Measurements from ENCODE around the gene INS.
A peak's percentile ranks its signal among the peaks of the same experiment; 100 is the strongest.
"Not testable (repeated sequence)": the region's sequence is repeated elsewhere in the genome, so short reads cannot be mapped to it uniquely, and the experiment has no call there.

The INS gene

DNA sequence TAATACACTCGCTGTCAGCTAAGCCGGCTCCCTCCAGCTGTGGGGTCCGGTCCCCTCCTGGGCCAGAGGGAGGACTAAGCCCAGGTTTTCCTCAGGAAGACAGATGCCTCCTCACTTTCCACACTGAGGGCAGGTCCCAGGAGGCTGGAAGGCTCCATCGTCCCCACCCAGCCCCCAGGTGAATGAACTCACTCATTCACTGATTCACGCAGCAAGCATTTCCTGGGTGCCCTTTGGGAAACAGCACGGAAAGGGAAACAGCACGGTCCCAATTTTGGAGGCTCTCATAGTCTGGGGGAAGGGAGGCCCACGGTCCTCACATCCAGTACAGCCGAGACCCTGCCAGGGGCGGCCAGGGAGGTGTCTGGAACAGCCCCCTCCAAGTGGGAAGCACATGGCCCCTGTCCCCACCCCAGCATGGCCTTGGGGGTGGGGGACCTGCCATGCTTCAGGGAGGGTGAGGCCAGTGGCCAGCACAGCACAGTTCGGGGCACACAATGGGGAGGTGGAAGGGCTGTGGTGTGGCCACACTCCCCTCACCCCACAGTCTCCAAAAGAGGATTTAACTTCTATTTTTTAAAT lies 19.9 kb upstream of the INS start:
- no peak for DNase-seq (ENCODE audit: low spot score)

DNA sequence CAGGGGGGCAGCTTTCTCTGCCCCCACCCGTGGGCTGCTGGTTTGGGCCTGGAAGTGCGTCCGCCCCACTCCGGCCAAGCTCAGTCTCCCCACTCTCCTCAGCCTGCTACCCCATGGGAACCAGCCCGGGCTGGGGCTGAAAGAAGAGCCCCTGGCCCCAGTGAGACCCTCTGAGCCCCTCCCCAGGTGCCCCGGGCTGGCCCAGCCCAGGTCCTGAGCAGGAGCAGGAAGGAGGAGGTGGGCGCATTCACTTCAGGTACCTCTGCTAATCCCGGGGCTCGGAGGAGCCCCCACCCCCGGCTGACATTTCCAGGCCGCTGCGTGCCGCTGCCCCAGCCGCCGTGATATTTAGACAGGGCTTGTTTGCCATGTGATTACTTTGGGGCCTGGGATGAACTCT lies 19.3 kb upstream of the INS start:
- no peak for DNase-seq (ENCODE audit: low spot score)

DNA sequence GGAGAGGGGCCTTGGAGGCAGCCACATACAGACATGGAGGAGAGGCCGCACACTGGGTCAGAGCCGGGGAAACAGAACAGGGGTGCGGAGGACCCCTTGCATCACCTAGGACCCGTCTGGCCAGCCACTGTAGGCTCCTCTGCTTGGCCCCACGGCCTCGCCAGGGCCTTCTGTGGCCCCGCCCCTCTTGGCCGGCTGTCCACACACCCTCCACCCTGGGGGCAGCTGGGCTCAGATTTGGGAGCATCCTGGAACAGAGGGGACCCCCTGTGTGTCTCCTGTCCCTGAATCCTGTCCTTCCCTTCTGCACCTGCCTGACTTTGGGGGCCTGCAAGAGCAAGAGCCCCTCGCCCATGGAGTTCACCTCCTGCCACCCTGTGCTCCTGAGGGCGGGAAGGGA lies 18.5 kb upstream of the INS start:
- DNase-seq (ENCODE audit: low spot score) = no peak

DNA sequence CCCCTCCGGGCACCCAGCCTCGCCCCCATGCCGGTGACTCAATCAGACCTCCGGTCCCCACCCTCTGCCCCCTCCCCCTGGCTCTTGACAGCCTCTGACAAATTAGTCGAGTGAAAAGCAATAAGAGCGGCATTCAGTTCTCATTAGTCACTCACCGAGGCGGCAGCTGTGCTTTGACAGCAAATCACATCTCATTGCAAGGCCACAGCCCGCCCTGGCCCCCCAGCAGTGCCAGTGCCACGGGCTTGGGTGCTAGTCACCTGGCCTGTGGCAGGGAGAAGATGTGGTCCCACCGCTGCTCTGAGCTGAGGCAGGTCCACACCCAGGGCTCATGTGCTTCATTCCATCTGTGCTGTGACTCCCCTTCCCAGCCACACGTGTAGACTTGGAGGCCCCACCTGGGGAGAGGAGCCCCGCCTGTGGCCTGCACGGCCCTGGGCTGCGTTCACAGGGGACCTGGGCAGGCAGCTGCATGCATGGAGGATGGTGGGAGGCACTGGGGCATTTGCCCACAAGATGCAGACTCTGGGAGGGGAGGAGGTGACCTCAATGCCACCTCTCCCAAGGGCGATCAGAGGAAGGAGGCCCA lies 18.0 kb upstream of the INS start:
- DNase-seq (ENCODE audit: low spot score) = no peak

DNA sequence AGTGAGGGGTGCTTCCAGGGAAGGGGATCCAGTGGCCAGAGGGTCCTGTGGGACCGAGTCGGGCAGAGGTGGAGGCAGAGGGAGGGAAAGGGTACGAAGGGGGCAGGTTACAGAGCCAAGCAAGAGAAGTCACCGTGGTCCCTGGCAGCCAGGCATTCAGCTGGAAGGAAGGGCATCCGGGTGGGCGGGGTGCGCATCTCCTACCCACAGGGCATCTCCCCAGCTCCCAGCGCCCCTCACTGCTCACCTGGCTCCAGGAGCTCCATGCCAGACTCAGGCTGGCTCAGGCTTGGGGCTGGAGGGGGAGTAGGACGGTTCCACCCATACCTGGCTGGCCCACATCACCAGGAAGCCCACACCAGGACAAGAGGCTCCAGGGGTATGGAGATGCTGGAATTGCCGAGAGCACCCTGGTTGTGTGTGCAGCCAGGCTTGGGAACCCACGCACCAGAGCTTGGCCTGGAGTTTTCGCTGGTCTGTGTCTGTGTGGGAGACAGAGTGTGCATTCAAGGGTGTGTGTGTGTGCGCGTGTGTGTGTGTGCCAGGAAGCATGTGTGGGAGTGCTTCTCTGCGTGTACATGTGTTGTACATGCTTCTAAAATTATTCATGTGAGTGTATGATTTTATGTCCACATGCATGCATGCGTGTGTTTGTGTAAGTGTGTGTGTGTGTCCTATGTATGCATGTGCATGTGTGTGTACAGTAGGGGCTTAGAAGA lies 17.2 kb upstream of the INS start:
- DNase-seq (ENCODE audit: low spot score) = not testable (repeated sequence)

DNA sequence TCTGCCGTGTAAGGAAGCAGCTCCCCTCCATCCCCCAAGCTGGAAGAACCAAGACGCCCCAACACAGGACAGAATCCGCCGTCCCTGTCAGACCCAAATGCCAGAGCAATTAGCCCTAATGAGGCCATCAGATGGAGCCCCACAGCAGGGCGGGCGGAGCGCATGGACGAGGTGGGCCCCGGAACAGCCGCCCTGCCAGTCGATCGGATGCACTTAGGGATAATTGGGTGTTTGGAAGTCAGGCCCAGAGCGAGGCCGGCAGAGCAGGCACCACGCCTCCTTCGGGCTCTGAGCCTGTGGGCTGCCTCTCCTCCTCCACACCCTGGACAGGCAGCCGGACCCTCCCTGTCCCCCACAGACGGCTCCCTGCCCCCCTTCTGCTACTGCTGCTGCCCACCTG lies 16.1 kb upstream of the INS start:
- no peak for DNase-seq (ENCODE audit: low spot score)

DNA sequence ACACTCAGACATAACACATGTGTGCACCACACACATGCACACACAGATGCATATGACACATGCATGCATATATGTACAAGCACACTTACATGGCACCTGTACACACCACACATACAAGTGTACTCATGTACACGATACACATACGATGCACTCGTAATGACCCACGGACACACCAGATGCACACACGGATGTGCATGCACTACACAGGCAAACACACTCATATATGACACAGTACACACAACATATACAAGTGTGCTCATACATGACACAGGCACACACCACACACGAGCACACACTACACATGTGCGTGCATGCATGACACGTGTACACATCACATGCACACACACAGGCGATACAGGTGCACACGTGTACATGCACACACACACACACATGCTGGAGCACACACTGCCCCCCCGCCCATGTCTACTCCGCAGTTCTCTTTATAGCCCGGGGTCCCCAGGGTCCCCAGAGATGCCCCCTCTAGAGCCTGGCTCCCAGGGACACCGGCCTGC lies 15.4 kb upstream of the INS start:
- no peak for DNase-seq (ENCODE audit: low spot score)

DNA sequence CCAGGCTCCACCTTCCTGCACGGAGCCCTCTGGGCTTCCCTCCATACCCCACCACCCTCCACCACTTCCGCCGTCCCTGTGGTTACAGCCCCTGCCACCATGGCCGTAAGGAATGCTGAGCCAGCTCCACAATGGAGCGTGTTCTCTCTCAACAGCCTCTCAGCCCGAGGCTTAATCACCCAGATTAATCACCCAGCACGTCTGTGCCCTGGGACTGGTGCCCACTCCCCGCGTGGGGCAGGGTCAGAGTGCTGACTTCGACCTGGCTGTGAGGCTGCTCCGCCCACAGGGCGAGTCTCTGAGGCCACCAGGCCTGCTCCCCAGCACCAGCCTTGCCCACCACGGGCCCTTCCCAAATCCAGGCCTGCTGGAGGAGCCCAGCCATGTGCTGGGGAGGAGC lies 14.7 kb upstream of the INS start:
- DNase-seq (ENCODE audit: low spot score) = no peak

DNA sequence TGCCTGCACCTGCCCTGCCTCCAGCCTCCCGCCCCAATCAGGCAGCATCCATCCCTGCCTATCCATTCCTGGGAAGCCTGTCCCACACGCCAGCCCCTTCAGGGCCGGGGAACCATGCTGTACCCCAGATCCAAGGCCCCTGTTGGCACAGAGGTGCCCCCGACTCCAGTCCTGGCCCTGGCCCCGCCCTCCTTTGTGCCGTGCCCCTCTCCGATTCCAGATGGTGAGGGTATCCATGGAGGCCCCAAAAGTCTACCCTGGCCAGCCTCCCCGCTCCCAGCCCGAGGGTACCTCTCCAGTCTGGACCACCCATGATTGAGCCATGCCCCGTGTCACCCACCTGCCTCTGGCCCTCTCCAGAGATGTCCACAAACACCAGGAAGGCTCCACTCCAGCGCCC lies 13.4 kb upstream of the INS start:
- no peak for DNase-seq (ENCODE audit: low spot score)

DNA sequence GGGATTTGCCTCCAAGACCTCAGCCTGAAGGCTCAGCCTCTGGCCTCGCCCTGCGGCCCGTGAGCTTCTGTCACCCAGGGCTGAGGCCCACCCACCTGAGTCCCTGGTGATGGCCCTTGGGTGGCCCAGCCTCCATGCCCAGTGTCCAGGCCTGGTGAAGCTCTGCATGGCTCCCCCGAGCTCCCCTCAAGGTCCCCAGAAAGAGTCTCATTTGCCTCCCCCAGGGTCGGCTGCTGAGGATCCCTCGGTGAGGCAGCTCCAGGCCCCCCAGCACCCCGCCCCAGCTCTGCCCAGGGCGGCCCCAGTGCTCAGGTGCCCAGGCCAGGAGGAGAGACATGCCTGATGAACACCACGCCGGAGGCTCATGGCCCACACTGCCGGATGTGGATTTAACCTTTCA lies 12.8 kb upstream of the INS start:
- no peak for DNase-seq (ENCODE audit: low spot score)

DNA sequence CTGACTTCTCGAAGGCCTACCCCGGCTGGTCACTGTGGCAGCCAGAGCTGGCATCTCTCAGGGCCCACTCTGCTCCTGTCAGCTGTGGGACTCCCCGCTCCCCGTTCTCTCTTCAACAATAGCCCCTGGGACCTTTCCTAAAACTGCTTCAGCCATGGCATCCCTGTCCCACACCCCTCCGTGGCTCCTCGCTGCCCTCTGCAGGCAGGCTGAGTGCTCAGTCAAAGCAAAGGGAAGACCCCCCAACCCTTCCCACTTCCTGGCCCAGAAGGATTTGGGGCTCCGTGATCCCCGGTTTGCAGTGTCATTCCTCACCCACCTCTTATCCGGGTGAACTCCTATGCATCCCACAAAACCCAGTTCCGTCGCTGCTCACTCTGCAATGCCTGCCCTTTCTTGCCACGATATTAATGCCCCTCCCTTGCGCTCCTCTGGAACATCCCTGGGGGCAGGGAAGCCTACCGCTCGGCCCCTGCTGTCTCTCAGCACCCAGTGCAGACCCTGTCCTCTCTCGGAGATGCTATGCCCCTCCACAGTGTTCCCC lies 12.2 kb upstream of the INS start:
- DNase-seq (ENCODE audit: low spot score) = no peak

DNA sequence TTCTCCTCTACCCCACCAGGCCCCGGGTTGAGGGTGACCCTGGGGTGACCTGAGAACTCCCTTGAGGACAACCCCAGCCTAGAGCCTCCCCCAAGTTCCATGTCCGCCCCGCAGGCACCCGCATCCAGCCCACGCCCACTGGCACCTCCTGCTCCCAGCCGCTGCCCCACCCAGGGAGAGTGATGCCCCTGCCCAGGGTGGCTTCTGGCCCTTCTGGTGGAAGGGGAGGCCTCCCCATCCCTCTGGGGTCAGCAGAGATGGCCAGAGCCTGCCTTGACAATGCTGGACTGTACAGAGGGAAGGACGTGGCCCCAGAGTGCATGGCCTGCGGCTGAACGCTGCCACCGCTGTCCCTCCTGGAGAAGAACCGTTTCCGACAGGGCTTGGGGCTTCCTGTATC lies 11.7 kb upstream of the INS start:
- DNase-seq (ENCODE audit: low spot score) = no peak

DNA sequence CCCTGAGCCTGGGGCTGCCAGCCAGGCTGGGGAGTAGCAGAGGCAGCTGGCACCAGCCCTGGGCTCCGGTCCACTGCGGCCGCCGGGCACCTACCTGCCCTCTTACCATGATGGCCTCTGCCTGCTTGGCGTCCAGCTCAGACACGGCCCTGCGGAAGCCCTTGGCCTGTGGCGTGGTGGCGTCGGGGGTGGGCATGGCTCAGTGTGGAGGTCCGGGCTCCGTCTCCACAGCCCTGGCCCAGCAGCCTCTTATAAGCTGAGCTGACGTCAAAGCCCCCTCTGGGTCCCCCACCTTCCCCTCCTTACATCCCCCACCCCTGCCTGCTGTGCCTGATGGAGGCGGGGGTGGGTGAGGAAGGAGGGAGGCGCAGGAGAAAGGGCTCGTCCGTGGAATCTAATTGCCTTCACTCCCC lies 10.6 kb upstream of the INS start, which contains the start of gene TH:
Gene TH (minus strand): TSS at position 225 of the 413 bp plus-strand sequence. CDS start 29 bp downstream, at position 196.
- DNase-seq (ENCODE audit: low spot score) = no peak

DNA sequence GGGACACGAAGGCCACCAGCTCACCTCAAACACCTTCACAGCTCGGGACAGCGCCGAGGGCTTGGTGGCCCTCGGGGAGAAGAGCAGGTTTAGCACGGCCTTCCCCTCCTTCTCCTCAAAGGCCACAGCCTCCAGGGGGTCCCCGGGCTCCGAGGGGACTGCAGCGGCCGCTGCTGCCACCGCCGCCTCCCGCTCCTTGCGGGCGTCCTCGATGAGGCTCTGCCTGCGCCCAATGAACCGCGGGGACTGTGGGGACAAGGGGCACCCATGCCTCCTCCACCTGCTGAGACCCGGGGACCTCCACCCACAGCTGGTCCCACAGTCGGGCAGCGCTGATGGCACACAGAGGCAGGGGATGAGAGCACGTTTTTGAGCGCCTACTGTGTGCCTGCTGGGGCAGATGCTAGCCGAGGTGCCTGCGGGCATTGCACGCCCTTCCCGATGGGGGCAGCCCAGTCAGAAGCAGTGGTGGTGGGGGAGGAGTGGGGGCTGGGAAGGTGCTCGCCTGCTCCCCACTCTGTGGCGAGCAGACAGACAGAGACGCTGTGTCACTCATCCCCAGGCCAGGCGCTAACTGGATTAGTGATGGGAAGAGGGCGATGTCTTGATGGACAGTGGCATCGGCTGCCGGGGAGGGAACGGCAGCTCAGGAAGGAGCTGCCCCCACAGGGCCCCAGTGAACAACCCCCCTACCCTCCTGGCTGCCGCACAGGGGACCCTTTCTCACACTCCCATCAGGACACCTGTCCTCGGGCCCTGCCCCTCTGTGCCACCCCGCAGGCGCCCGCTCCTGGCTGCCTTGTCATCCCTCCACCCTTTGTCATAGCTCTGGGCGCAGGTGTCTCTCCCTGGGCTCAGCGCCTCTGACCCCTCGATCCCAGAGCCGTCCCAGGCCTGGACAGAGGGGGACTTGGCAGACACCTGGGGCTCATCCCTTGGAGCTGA lies 8.9 kb upstream of the INS start:
- no peak for DNase-seq (ENCODE audit: low spot score)

DNA sequence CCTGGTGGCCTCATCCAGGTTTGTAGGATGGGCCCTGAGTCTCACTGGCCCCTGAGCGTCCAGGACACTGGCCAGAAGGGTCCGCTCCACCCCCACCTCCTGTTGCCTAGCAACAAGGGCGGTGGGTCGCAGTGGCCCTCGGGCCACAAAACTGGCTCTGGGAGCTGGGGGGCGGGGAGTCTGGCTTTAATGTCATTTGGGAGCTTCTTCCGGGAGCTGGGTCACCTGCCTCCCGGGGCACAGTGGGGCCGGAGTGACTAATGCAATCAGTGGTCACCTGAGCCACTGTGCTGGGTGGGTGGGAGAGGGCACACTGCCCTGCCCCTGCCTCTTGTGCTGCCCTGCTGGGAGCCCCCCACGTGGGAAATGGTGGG lies 8.0 kb upstream of the INS start:
- DNase-seq (ENCODE audit: low spot score) = no peak

DNA sequence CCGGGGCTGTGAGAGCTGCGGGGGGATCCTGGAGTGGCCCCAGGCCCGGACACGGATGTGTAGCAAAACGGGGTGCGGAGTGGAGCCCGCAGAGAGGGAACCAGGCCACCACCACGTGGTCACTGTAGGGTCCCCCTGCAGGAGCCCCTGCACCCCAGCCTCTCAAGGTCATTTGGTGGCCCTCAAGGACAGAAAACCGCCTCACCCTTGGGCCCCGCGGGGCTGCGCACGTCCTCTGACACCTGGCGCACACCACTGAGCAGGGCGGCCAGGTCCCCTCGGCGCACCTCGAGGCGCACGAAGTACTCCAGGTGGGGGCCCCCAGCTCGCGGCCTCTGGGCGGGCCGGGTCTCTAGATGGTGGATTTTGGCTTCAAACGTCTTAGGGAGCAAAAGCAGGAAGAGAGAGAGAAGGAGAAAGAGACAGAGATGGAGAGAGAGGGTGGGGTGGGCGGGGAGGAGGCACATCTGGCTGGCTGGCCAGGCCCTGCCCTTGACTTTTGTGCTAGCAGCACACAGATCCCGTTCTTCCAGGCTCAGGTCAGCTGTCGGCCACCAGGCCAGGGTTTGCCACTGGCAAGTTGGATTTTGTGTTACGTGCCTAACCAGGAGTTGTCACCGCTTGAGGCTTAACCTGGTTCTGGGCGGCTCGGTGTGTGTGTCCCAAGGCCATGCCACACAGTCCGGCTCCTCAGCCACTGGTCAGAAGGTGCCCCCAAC lies 7.4 kb upstream of the INS start:
- no peak for DNase-seq (ENCODE audit: low spot score)

DNA sequence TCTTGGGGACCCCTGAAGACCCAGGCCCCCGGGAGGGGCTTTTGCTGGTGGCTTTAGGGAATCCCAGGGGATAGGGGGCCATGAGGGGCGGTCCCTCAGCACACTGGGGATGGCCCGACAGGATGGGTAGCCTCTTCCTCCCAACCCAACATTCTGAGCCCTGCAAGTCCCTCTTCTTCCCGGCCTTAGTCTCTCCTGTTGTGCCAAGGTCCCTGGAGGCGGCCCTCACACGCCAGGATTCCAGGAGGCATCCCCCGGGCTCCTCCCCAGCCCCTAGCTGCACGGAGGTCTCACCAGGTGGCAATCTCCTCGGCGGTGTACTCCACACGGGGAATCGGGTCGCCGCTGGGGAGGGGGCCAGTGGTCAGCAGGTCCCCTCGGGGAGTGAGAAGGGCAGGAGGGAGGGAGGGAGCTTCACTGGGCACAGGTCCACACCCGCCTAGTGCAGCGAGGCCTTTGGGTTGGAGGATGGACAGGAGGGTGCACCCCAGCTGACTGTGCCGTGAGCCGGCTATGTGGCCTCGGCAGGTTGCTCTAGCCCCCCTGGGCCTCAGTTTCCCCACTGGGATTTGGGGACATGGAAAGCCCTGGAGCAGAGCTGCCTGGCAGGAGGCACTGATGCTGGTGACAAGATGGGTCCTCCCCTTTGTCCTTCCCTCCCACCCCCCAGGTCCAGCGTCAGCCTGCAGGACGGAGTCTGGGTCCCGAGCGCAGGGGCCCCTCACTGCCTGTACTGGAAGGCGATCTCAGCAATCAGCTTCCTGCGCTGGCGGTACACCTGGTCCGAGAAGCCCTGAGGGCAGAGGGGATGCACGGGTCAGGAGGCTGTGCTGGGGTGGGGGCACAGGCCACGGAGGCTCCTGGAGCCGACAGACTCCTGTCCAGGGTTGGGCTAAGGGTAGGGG lies 6.4 kb upstream of the INS start:
- no peak for DNase-seq (ENCODE audit: low spot score)

DNA sequence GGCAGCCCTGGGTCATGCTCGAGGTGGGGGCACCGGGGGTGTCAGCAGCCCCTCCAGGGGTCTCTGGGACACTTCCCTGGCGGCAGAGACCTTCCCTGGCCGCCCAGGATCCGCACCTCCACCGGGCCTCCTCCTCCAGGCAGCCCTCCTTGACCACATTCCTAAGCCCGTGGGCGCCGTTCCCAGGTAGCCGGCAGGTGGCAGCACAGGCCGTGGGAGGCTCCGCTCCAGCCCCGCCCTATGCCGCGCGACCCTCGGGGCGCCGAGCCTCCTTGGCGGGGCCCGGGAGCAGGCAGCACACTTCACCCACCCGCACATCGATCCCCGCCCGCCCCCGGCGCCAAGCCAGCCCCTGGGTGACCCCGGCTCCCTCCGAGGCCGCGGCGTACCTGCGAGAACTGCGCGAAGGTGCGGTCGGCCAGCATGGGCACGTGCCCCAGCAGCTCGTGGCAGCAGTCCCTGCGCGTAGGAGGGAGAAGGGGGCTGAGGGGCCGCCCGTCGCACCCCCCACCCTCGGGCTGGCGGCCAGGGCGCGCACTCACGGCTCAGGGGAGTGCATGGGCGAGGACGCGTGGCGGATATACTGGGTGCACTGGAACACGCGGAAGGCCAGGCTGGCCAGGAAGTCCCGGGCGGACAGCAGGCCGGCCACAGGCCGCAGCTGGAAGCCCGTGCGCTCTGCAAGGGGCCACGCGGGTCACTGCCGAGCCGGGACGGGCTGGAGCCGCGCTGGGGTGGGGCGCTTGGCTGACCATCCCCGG lies 5.3 kb upstream of the INS start:
- DNase-seq (ENCODE audit: low spot score) = peak; percentile 55

DNA sequence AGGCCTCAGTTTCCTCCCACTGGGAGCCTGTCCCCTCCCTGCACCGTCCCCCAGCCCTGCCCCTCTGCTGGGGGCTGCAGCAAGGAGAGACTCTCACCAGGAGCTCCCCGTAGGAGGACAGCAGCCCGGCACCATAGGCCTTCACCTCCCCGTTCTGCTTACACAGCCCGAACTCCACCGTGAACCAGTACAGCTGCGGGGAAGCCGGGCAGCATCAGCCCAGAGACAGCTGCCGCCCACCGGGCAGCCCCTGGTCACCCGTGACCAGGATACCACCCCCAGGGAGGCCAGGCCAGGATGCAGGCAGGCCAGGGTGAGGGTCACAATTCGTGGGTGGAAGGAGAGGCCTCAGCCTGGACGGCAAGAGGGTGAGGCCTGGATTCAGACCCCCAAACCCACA lies 4.6 kb upstream of the INS start:
- no peak for DNase-seq (ENCODE audit: low spot score)
